ENCODE results near the gene MATN1.

GRCh38 chr1:30764939-30765555, 41.7 kb upstream of the MATN1 start:
- no peak for TF ChIP-seq CTCF (IDR thresholded peaks at IDR 0.05)
- no peak for TF ChIP-seq JAZF1 (CRISPR knock-in tag; IDR thresholded peaks at IDR 0.05)
- TF ChIP-seq ZNF512 (CRISPR knock-in tag; IDR thresholded peaks at IDR 0.05; ENCODE audit: borderline replicate concordance): no peak
- TF ChIP-seq SMAD3 (CRISPR knock-in tag; IDR thresholded peaks at IDR 0.05; ENCODE audit: borderline replicate concordance): no peak
- no peak for TF ChIP-seq ZNF423 (CRISPR knock-in tag; IDR thresholded peaks at IDR 0.05)
- TF ChIP-seq, protein P1, sequence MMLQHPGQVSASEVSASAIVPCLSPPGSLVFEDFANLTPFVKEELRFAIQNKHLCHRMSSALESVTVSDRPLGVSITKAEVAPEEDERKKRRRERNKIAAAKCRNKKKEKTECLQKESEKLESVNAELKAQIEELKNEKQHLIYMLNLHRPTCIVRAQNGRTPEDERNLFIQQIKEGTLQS (CRISPR knock-in tag; conservative IDR thresholded peaks at IDR 0.05): no peak
- no peak for TF ChIP-seq GABPB1 (CRISPR knock-in tag; IDR thresholded peaks at IDR 0.05)
- TF ChIP-seq CREM (CRISPR knock-in tag; IDR thresholded peaks at IDR 0.05): no peak
- no peak for TF ChIP-seq TEAD4 (CRISPR knock-in tag; IDR thresholded peaks at IDR 0.05)
- TF ChIP-seq FOXP4 (CRISPR knock-in tag; IDR thresholded peaks at IDR 0.05): no peak
- TF ChIP-seq ZNF263 (CRISPR knock-in tag; IDR thresholded peaks at IDR 0.05; ENCODE audit: low read depth): no peak

Data from WTC11 (cell line).